ENCODE data around the gene SNAP47. TPM values are rescaled to one million over a fixed set of nuclear protein-coding genes. Genes with fewer than 3 reads are reported as not detected.

The SNAP47 gene
- total RNA-seq, 4 donors from 2014 or later, result 11.3 to 28.5 (median 20.2) TPM

GRCh38 chr1:227773558-227773957 is 38.3 kb downstream of the SNAP47 start:
- intact Hi-C loops (cut with DNase I), result no loop called here
- TF ChIP-seq POLR2A (IDR thresholded peaks at IDR 0.05), result no peak
- TF ChIP-seq, protein P1, sequence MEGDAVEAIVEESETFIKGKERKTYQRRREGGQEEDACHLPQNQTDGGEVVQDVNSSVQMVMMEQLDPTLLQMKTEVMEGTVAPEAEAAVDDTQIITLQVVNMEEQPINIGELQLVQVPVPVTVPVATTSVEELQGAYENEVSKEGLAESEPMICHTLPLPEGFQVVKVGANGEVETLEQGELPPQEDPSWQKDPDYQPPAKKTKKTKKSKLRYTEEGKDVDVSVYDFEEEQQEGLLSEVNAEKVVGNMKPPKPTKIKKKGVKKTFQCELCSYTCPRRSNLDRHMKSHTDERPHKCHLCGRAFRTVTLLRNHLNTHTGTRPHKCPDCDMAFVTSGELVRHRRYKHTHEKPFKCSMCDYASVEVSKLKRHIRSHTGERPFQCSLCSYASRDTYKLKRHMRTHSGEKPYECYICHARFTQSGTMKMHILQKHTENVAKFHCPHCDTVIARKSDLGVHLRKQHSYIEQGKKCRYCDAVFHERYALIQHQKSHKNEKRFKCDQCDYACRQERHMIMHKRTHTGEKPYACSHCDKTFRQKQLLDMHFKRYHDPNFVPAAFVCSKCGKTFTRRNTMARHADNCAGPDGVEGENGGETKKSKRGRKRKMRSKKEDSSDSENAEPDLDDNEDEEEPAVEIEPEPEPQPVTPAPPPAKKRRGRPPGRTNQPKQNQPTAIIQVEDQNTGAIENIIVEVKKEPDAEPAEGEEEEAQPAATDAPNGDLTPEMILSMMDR (IDR thresholded peaks at IDR 0.05), result no peak
- no peak for DNase-seq

DNA sequence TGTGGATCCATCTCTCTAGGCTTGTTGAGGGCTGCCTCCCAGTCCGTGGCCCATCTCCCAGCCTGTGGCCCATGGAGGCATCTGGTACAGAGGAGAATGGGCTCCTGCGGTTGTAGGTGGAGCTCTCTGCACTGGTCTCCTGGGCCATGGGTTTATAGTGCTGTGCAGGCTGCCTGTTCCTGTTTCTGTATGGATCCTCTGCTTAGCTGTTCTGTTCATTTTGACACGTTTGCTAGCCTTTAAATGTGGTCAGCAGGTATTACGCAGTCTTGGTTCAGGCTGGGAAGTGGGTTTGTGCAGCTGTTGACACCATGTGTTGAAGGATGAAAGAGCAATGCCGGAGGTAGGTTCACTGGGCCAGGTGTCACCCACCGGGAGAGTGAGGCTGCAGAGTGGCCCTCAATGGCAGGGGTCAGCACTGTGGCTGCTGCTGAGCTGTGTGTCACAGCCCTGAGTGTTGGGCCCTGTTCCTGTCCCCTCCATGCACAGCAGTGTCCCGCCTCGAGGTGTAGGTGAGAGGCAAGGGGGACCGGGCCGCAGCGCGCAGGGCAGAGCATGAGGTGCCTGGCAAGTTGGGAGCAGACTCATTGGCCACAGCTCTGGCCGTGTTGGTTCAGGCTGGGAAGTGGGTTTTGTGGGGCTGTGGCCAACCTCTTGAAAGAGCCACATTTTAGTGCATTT is 39.0 kb downstream of the SNAP47 start:
- Histone ChIP-seq H3K27ac (no peak overlapping the region), H3K4me1 (peaks cover 0 to 7% (median 0%) of the 10 kb centered on the region in 3 donors), H3K9me3 (no peaks in the 10 kb centered on the region), H3K27me3 (no peaks in the 10 kb centered on the region), H3K36me3 (peaks cover 0 to 70% (median 3%) of the 10 kb centered on the region in 3 donors), H3K4me3 (no peak overlapping the region)
- WGBS, 2 donors, result 59 to 83% methylated on average over 3 to 7 of the region's 13 CpGs
- intact Hi-C loops (cut with DNase I), result no loop called here
- TF ChIP-seq, protein P1 (IDR thresholded peaks at IDR 0.05), result no peak
- TF ChIP-seq POLR2A (IDR thresholded peaks at IDR 0.05), result no peak
- no peak for DNase-seq

More at GRCh38 chr1:227773558-227773957, 38.3 kb downstream of the SNAP47 start:
- H3K4me3 ChIP-seq, result no peak overlapping the region
- no peaks in the 10 kb centered on the region for H3K9me3 ChIP-seq
- peaks cover 0 to 76% (median 5%) of the 10 kb centered on the region in 3 donors for H3K36me3 ChIP-seq
- no peak overlapping the region for H3K27ac ChIP-seq
- no peaks in the 10 kb centered on the region for H3K27me3 ChIP-seq
- peaks cover 0 to under 1% (median 0%) of the 10 kb centered on the region in 3 donors for H3K4me1 ChIP-seq
- 84 to 94% methylated on average over 15 of the region's 15 CpGs for WGBS, 2 donors

GRCh38 chr1:227774821-227775661 is 39.8 kb downstream of the SNAP47 start:
- 88 to 90% methylated on average over 25 to 33 of the region's 42 CpGs for WGBS, 2 donors

GRCh38 chr1:227775841-227776240 is 40.6 kb downstream of the SNAP47 start:
- Histone ChIP-seq H3K9me3 (no peaks in the 10 kb centered on the region), H3K27me3 (no peaks in the 10 kb centered on the region), H3K4me3 (no peak overlapping the region), H3K36me3 (peaks cover 0 to 70% (median 3%) of the 10 kb centered on the region in 3 donors), H3K27ac (no peak overlapping the region), H3K4me1 (peaks cover 0 to 19% (median 0%) of the 10 kb centered on the region in 3 donors)
- intact Hi-C loops (cut with DNase I), result no loop called here
- TF ChIP-seq, protein P1 (IDR thresholded peaks at IDR 0.05), result no peak
- DNase-seq, result no peak
- WGBS, 2 donors, result 86 to 87% methylated on average over 3 to 5 of the region's 10 CpGs

More at GRCh38 chr1:227774821-227775661, 39.8 kb downstream of the SNAP47 start:
- H3K36me3 ChIP-seq, result peaks cover 0 to 70% (median 3%) of the 10 kb centered on the region in 3 donors
- TF ChIP-seq POLR2A (IDR thresholded peaks at IDR 0.05), result no peak
- TF ChIP-seq, protein P1 (IDR thresholded peaks at IDR 0.05), result no peak
- H3K27ac ChIP-seq, result no peak overlapping the region
- H3K4me3 ChIP-seq, result no peak overlapping the region
- DNase-seq, result no peak
- no peaks in the 10 kb centered on the region for H3K9me3 ChIP-seq
- intact Hi-C loops (cut with DNase I), result no loop called here
- H3K4me1 ChIP-seq, result peaks cover 0 to 16% (median 0%) of the 10 kb centered on the region in 3 donors
- no peaks in the 10 kb centered on the region for H3K27me3 ChIP-seq

- H3K36me3 ChIP-seq, result peaks cover 0 to 70% (median 3%) of the 10 kb centered on the region in 3 donors
- H3K27me3 ChIP-seq, result no peaks in the 10 kb centered on the region
- no peak for DNase-seq
- no peak overlapping the region for H3K4me3 ChIP-seq
- TF ChIP-seq, protein P1 (IDR thresholded peaks at IDR 0.05), result no peak
- no peak for TF ChIP-seq POLR2A (IDR thresholded peaks at IDR 0.05)
- no peaks in the 10 kb centered on the region for H3K9me3 ChIP-seq
- 78 to 85% methylated on average over 3 to 7 of the region's 7 CpGs for WGBS, 2 donors
- peaks cover 0 to 19% (median 0%) of the 10 kb centered on the region in 3 donors for H3K4me1 ChIP-seq
- no peak overlapping the region for H3K27ac ChIP-seq
- intact Hi-C loops (cut with DNase I), result no loop called here
Observed at GRCh38 chr1:227776331-227776771, 41.1 kb downstream of the SNAP47 start.

Measured in esophagus squamous epithelium (tissue), 5 donors.